Stimulated activated CD4-positive, alpha-beta T cell treated with anti-CD3 and anti-CD28 coated beads, TNF-alpha, amount 100 ng/mL, for 24 hours (primary cell): ENCODE data around the gene ADAMTS2.

Experiments used
- DNase-seq, 3 experiments: peaks; one replicate each; pipeline ENCODE4 v3.0.0-alpha.2; 2020; ENCODE audit warnings: low read depth in 3 of 3

The ADAMTS2 gene

GRCh38 chr5:179139111-179139935, 205.9 kb downstream of the ADAMTS2 start:
- DNase-seq: no peak

- DNase-seq: no peak
These were observed 206.7 kb downstream of the ADAMTS2 start for GRCh38 chr5:179138568-179138925.

GRCh38 chr5:179137643-179138567, 207.4 kb downstream of the ADAMTS2 start:
- DNase-seq: no peak

- DNase-seq: no peak
These were observed 208.1 kb downstream of the ADAMTS2 start for GRCh38 chr5:179137016-179137642.

GRCh38 chr5:179135441-179136215, 209.6 kb downstream of the ADAMTS2 start:
- no peak for DNase-seq

- DNase-seq: no peak
These were observed 210.3 kb downstream of the ADAMTS2 start for GRCh38 chr5:179135006-179135405.

- no peak for DNase-seq
These were observed 210.8 kb downstream of the ADAMTS2 start for GRCh38 chr5:179134511-179134910.

- DNase-seq: no peak
These were observed 212.5 kb downstream of the ADAMTS2 start for GRCh38 chr5:179132586-179133355.

GRCh38 chr5:179131886-179132585, 213.2 kb downstream of the ADAMTS2 start:
- DNase-seq: no peak

- no peak for DNase-seq
These were observed 213.9 kb downstream of the ADAMTS2 start for GRCh38 chr5:179131321-179131835.

GRCh38 chr5:179130101-179130681, 215.1 kb downstream of the ADAMTS2 start:
- no peak for DNase-seq

- no peak for DNase-seq
These were observed 215.6 kb downstream of the ADAMTS2 start for GRCh38 chr5:179129607-179130071.

GRCh38 chr5:179128976-179129375, 216.3 kb downstream of the ADAMTS2 start:
- DNase-seq: no peak

GRCh38 chr5:179128041-179128365, 217.3 kb downstream of the ADAMTS2 start:
- DNase-seq: no peak

- no peak for DNase-seq
These were observed 217.9 kb downstream of the ADAMTS2 start for GRCh38 chr5:179127136-179128040.

- no peak for DNase-seq
These were observed 218.7 kb downstream of the ADAMTS2 start for GRCh38 chr5:179126506-179126991.

- no peak for DNase-seq
These were observed 219.3 kb downstream of the ADAMTS2 start for GRCh38 chr5:179125789-179126505.
